ENCODE data around the gene FBLN5. TPM values are rescaled to one million over a fixed set of nuclear protein-coding genes. Genes with fewer than 3 reads are reported as not detected.

FBLN5 gene
- total RNA-seq, 1 experiment from 2014 or later, result not detected

- DNase-seq, result no peak
- no peak overlapping the region for H3K4me2 ChIP-seq
- ChIA-PET CTCF (no interaction called here), POLR2A (ENCODE audit: unreplicated experiment) (no interaction called here)
- H3F3A ChIP-seq (ENCODE audit: insufficient read depth, low read depth), result no peaks in the 10 kb centered on the region
- H3K9me2 ChIP-seq (ENCODE audit: insufficient read depth), result no peaks in the 10 kb centered on the region
- H3K36me3 ChIP-seq (ENCODE audit: low read depth), result no peaks in the 10 kb centered on the region
- TF ChIP-seq, protein P1, sequence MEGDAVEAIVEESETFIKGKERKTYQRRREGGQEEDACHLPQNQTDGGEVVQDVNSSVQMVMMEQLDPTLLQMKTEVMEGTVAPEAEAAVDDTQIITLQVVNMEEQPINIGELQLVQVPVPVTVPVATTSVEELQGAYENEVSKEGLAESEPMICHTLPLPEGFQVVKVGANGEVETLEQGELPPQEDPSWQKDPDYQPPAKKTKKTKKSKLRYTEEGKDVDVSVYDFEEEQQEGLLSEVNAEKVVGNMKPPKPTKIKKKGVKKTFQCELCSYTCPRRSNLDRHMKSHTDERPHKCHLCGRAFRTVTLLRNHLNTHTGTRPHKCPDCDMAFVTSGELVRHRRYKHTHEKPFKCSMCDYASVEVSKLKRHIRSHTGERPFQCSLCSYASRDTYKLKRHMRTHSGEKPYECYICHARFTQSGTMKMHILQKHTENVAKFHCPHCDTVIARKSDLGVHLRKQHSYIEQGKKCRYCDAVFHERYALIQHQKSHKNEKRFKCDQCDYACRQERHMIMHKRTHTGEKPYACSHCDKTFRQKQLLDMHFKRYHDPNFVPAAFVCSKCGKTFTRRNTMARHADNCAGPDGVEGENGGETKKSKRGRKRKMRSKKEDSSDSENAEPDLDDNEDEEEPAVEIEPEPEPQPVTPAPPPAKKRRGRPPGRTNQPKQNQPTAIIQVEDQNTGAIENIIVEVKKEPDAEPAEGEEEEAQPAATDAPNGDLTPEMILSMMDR (conservative IDR thresholded peaks at IDR 0.05), result no peak
- TF ChIP-seq EZH2 (IDR thresholded peaks at IDR 0.05; ENCODE audit: low read depth), result no peak
- no TSS peak for BruUV-seq (replicated peaks)
- no peaks in the 10 kb centered on the region for H3K9me3 ChIP-seq (ENCODE audit: insufficient read depth, low read depth)
- no peaks in the 10 kb centered on the region for H3K79me2 ChIP-seq (ENCODE audit: low read depth)
- intact Hi-C loops (cut with micrococcal nuclease; ENCODE audit: unreplicated experiment), result no loop called here
- no peak overlapping the region for H2AFZ ChIP-seq
- H4K20me1 ChIP-seq (ENCODE audit: insufficient read depth), result no peaks in the 10 kb centered on the region
- H3K27me3 ChIP-seq (ENCODE audit: insufficient read depth, low read depth), result no peaks in the 10 kb centered on the region
- no peaks in the 10 kb centered on the region for H3K4me1 ChIP-seq (replicated peaks; ENCODE audit: insufficient read depth)
- no peak overlapping the region for H3K27ac ChIP-seq
- H3K4me3 ChIP-seq, result no peak overlapping the region
Observed at GRCh38 chr14:91934554-91935285, 12.8 kb downstream of the FBLN5 start.

- no peaks in the 10 kb centered on the region for H3K9me2 ChIP-seq (ENCODE audit: insufficient read depth)
- H3K36me3 ChIP-seq (ENCODE audit: low read depth), result no peaks in the 10 kb centered on the region
- H3K4me1 ChIP-seq (replicated peaks; ENCODE audit: insufficient read depth), result no peaks in the 10 kb centered on the region
- CTCF ChIA-PET, result no interaction called here
- no peak for DNase-seq
- TF ChIP-seq, protein P1 (conservative IDR thresholded peaks at IDR 0.05), result no peak
- no peak for TF ChIP-seq EZH2 (IDR thresholded peaks at IDR 0.05; ENCODE audit: low read depth)
- POLR2A ChIA-PET (ENCODE audit: unreplicated experiment), result interaction anchor here (0.6 kb wide), 1 partner anchor 726 kb away, joined by 4 read pairs; no protein-coding TSS in a partner anchor
- no peak overlapping the region for H3K27ac ChIP-seq
- no TSS peak for BruUV-seq (replicated peaks)
- no peak overlapping the region for H2AFZ ChIP-seq
- no peaks in the 10 kb centered on the region for H3K9me3 ChIP-seq (ENCODE audit: insufficient read depth, low read depth)
- no peaks in the 10 kb centered on the region for H3K79me2 ChIP-seq (ENCODE audit: low read depth)
- no peaks in the 10 kb centered on the region for H4K20me1 ChIP-seq (ENCODE audit: insufficient read depth)
- no peaks in the 10 kb centered on the region for H3K27me3 ChIP-seq (ENCODE audit: insufficient read depth, low read depth)
- no peak overlapping the region for H3K4me3 ChIP-seq
- H3K4me2 ChIP-seq, result no peak overlapping the region
- intact Hi-C loops (cut with micrococcal nuclease; ENCODE audit: unreplicated experiment), result no loop called here
- no peaks in the 10 kb centered on the region for H3F3A ChIP-seq (ENCODE audit: insufficient read depth, low read depth)
Observed at GRCh38 chr14:91931478-91932088, 15.9 kb downstream of the FBLN5 start.

DNA sequence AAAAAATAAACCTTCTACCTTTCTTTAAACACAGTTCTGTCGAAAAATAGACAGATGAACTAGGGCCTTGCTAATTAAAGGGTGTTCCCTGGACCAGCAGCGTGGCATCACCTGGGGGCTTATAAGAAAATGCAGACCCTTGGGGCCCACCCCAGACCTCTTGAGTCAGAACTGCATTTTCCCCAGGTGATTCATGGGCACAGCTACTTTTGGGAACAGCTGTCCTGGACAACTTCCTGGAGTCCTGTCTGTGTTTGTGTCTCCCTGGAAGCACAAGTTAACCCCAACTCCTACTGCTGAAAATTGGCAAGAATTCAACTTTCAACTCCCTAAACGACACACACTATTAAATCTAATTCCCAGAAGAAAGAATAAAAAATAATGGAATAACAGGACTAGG lies 17.8 kb downstream of the FBLN5 start:
- Histone ChIP-seq H3K36me3 (ENCODE audit: low read depth) (no peaks in the 10 kb centered on the region), H3F3A (ENCODE audit: insufficient read depth, low read depth) (no peaks in the 10 kb centered on the region), H3K4me3 (no peak overlapping the region), H3K9me2 (ENCODE audit: insufficient read depth) (no peaks in the 10 kb centered on the region), H3K79me2 (ENCODE audit: low read depth) (no peaks in the 10 kb centered on the region), H3K4me2 (no peak overlapping the region), H3K4me1 (replicated peaks; ENCODE audit: insufficient read depth) (no peaks in the 10 kb centered on the region), H3K9me3 (ENCODE audit: insufficient read depth, low read depth) (no peaks in the 10 kb centered on the region), H3K27me3 (ENCODE audit: insufficient read depth, low read depth) (no peaks in the 10 kb centered on the region), H3K27ac (no peak overlapping the region), H2AFZ (no peak overlapping the region), H4K20me1 (ENCODE audit: insufficient read depth) (no peaks in the 10 kb centered on the region)
- BruUV-seq (replicated peaks), result no TSS peak
- TF ChIP-seq EZH2 (IDR thresholded peaks at IDR 0.05; ENCODE audit: low read depth), result no peak
- TF ChIP-seq, protein P1 (conservative IDR thresholded peaks at IDR 0.05), result no peak
- no peak for DNase-seq
- intact Hi-C loops (cut with micrococcal nuclease; ENCODE audit: unreplicated experiment), result no loop called here
- ChIA-PET POLR2A (ENCODE audit: unreplicated experiment) (no interaction called here), CTCF (no interaction called here)

All from PC-9 (cell line).